ENCODE measurements around the gene SMYD4. TPM values are rescaled to one million over a fixed set of nuclear protein-coding genes. Genes with fewer than 3 reads are reported as not detected.

SMYD4 gene
- total RNA-seq, 1 experiment from 2014 or later = 23.3 TPM

- Histone ChIP-seq H3F3A (ENCODE audit: insufficient read depth, low read depth) (peaks cover 17% of the 10 kb centered on the region; the same call in 1 of the 2 replicates), H3K9me3 (ENCODE audit: insufficient read depth, low read depth) (no peaks in the 10 kb centered on the region), H3K27ac (no peak overlapping the region), H3K36me3 (ENCODE audit: low read depth) (no peaks in the 10 kb centered on the region; the same call in 1 of the 2 replicates), H3K4me1 (replicated peaks; ENCODE audit: insufficient read depth) (peaks cover 10% of the 10 kb centered on the region), H3K4me2 (no peak overlapping the region), H3K79me2 (ENCODE audit: low read depth) (0 out of 2 replicates have a peak, but pooled peaks cover 3% of the 10 kb centered on the region), H3K27me3 (ENCODE audit: insufficient read depth, low read depth) (no peaks in the 10 kb centered on the region), H3K4me3 (no peak overlapping the region), H4K20me1 (ENCODE audit: insufficient read depth) (no peaks in the 10 kb centered on the region), H2AFZ (no peak overlapping the region), H3K9me2 (ENCODE audit: insufficient read depth) (no peaks in the 10 kb centered on the region)
- BruUV-seq (replicated peaks) = no TSS peak
- TF ChIP-seq EZH2 (IDR thresholded peaks at IDR 0.05; ENCODE audit: low read depth) (no peak), CTCF (conservative IDR thresholded peaks at IDR 0.05) (no peak)
- intact Hi-C loops (cut with micrococcal nuclease; ENCODE audit: unreplicated experiment) = loop anchor here (2.0 kb wide), 1 partner anchor 72 kb away; no protein-coding TSS in a partner anchor
- POLR2A ChIA-PET (ENCODE audit: unreplicated experiment) = no interaction called here
- DNase-seq = no peak
- CTCF ChIA-PET = no interaction called here
Measured at GRCh38 chr17:1786708-1787107, 43.0 kb downstream of the SMYD4 start.

GRCh38 chr17:1785930-1786329 is 43.8 kb downstream of the SMYD4 start:
- CTCF ChIA-PET = no interaction called here

More at GRCh38 chr17:1785930-1786329, 43.8 kb downstream of the SMYD4 start:
- H3K79me2 ChIP-seq (ENCODE audit: low read depth) = 0 out of 2 replicates have a peak, but pooled peaks cover 3% of the 10 kb centered on the region
- H4K20me1 ChIP-seq (ENCODE audit: insufficient read depth) = no peaks in the 10 kb centered on the region
- peaks cover 17% of the 10 kb centered on the region; the same call in 1 of the 2 replicates for H3F3A ChIP-seq (ENCODE audit: insufficient read depth, low read depth)
- BruUV-seq (replicated peaks) = no TSS peak
- TF ChIP-seq EZH2 (IDR thresholded peaks at IDR 0.05; ENCODE audit: low read depth) (no peak), CTCF (conservative IDR thresholded peaks at IDR 0.05) (no peak)
- H3K36me3 ChIP-seq (ENCODE audit: low read depth) = no peaks in the 10 kb centered on the region; the same call in 1 of the 2 replicates
- H3K4me3 ChIP-seq = no peak overlapping the region
- H3K9me2 ChIP-seq (ENCODE audit: insufficient read depth) = no peaks in the 10 kb centered on the region
- H2AFZ ChIP-seq = no peak overlapping the region
- H3K4me2 ChIP-seq = no peak overlapping the region
- intact Hi-C loops (cut with micrococcal nuclease; ENCODE audit: unreplicated experiment) = loop anchor here (2.0 kb wide), 1 partner anchor 71 kb away; no protein-coding TSS in a partner anchor
- no peak for DNase-seq
- no peaks in the 10 kb centered on the region for H3K27me3 ChIP-seq (ENCODE audit: insufficient read depth, low read depth)
- no peaks in the 10 kb centered on the region for H3K9me3 ChIP-seq (ENCODE audit: insufficient read depth, low read depth)
- POLR2A ChIA-PET (ENCODE audit: unreplicated experiment) = interaction anchor here (0.6 to 0.7 kb wide), 2 partner anchors 16 to 70 kb away, joined by 3 to 8 read pairs; no protein-coding TSS in a partner anchor
- H3K27ac ChIP-seq = no peak overlapping the region
- peaks cover 10% of the 10 kb centered on the region for H3K4me1 ChIP-seq (replicated peaks; ENCODE audit: insufficient read depth)

Measured in PC-9 (cell line).